Renal cortical epithelial cell (primary cell): ENCODE measurements around the gene FSD2. TPM values are rescaled to one million over a fixed set of nuclear protein-coding genes. Genes with fewer than 3 reads are reported as not detected.
"Not testable (repeated sequence)": the region's sequence is repeated elsewhere in the genome, so short reads cannot be mapped to it uniquely, and the experiment has no call there.

Experiments used
- DNase-seq: peaks from one replicate; pipeline ENCODE4 v3.0.0-alpha.2; 2011; ENCODE audit warnings: low read depth
- total RNA-seq: library from RNA; depleted of rRNA; stranded (reverse); fragments of >200 nt; gene quantifications from 2 replicates; pipeline ENCODE4 v1.2.3, GENCODE V29; 2014

The FSD2 gene
- total RNA-seq, 1 donor from 2014 or later: not detected

DNA sequence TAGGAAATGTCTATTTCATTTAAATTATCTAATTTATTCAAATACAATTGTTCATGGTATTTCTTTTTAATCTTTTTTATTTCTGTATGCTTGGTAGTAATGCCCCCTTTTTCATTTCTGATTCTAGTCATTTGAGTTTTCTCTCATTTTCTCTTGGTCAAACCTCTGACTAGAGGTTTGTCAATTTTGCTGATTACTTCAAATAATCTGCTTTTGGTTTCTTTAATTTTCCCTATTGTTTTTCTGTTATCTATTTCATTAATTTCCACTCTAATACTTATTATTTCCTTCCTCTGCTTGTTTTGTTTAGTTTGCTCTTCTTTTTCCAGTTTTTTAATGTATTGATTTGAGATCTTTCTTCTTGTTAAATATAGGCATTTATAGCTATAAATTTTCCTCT, 12.1 kb downstream of the FSD2 start:
- DNase-seq: no peak

- no peak for DNase-seq
Measured at GRCh38 chr15:82792068-82792467, 13.8 kb downstream of the FSD2 start.

DNA sequence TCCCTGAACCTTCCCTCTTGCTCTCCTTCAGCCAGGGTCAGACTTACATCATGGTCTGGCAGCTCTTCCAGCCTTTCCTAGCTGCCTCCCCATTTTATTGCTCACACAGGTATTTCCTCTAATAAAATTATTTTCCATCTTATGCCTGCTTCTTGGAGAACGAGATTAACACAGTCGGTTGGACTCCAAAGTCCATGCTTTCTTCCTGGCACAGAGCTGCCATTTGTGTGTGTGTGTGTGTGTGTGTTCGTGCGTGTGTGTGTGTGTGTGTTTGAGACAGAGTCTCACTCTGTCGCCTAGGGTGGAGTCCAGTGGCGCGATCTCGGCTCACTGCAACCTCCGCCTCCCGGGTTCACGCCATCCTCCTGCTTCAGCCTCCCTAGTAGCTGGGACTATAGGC, 15.5 kb downstream of the FSD2 start:
- no peak for DNase-seq

- no peak for DNase-seq
Measured at GRCh38 chr15:82789491-82789890, 16.4 kb downstream of the FSD2 start.

GRCh38 chr15:82788496-82788895, 17.4 kb downstream of the FSD2 start:
- DNase-seq: no peak

DNA sequence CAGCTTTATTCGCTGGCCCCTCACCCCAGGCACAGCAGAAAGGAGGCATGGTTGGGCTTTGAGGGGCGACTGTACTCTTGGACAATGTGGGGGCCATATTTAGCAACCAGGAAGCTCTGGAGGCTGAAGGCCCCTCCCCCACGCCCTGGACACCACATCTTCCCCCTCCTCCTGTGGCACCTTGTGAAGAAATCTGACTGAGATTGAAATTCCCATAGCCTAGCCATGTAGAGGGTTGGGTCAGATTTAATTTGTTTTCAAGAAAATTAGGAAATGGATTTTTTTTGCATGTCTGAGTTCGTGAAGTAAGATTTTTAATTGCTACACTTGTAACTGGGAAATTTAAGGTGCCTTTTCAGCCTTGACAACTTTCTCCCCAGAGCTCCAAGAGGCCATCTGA, 24.5 kb downstream of the FSD2 start:
- no peak for DNase-seq

DNA sequence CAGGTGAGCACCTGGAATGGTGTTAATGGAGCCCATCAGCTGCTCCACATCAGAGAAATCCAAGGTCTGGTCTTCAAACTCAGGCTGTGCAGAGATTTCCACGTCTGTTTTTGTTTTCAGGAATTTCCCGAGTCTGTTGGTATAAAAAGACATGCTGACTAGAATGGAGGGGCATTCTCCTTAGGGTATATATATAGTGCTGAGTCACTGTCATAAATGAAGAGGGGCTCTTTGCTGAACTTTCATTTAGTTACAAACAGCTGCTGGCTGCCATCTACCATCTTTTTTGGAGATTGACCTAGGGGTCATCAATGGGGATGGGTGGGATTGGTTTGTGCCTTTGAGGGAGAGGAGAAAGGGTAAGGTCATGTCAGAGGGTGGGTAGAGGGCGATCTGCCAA, 27.1 kb downstream of the FSD2 start:
- DNase-seq: no peak

- no peak for DNase-seq
Measured at GRCh38 chr15:82774496-82774895, 31.4 kb downstream of the FSD2 start.

DNA sequence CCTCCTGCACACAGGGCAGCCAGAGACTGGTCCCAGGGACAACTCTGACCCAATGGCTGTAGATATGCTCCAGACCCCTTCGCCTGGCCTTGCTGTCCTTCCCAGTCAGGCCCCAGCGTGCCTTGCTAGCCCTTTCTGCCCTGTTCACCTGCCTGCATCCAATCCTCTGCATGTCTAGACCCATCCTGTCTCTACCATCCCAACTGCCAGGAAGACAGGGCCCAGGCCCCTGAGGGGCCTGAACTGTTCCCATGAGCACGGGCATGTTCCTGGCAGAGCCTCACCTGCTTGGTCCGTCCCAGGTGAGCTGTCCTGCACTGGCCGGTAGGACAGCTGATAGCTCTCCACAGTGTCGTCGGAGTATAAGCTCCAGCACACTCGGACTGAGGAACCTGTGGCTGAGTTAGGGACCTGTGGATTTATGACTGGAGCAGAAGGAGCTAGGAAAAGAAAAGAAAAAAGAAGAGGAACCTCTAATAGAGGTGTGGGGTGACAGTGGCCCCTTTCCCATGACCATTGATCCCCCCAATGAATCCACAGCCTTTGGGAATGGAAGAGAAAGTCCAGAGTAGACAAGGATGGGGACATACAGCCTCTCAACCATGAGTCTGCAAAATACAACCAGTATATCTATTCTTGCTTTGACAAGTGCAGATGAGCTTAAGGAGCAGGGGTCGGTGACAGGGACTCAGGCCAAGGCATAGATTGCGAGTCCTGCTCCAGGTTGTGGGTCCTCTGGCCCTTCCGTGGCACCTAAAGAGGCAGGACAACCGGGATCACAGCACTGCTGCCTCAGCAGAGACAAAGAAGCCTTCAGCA, 33.9 kb downstream of the FSD2 start:
- no peak for DNase-seq

- peak; percentile 62 for DNase-seq
Measured at GRCh38 chr15:82768414-82769054, 37.3 kb downstream of the FSD2 start.

GRCh38 chr15:82767163-82767829, 38.6 kb downstream of the FSD2 start:
- DNase-seq: no peak

GRCh38 chr15:82766201-82766600, 39.7 kb downstream of the FSD2 start:
- DNase-seq: not testable (repeated sequence)

GRCh38 chr15:82764740-82765139, 41.1 kb downstream of the FSD2 start:
- no peak for DNase-seq

DNA sequence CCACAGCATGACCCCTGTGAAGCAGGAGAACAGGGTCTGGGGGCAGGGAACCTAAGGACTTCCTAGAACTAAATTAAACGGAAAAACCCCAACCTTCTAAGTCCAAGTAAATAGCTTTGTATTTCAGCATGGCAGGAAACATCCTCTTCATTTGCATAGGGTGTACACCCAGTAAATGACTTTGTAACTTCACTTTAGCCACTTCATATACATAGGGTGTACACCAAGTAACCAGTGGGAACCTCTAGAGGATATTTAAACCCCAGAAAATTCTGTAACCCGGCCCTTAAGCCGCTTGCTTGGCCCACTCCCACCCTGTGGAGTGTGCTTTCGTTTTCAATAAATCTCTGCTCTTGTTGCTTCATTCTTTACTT, 41.8 kb downstream of the FSD2 start:
- DNase-seq: no peak

DNA sequence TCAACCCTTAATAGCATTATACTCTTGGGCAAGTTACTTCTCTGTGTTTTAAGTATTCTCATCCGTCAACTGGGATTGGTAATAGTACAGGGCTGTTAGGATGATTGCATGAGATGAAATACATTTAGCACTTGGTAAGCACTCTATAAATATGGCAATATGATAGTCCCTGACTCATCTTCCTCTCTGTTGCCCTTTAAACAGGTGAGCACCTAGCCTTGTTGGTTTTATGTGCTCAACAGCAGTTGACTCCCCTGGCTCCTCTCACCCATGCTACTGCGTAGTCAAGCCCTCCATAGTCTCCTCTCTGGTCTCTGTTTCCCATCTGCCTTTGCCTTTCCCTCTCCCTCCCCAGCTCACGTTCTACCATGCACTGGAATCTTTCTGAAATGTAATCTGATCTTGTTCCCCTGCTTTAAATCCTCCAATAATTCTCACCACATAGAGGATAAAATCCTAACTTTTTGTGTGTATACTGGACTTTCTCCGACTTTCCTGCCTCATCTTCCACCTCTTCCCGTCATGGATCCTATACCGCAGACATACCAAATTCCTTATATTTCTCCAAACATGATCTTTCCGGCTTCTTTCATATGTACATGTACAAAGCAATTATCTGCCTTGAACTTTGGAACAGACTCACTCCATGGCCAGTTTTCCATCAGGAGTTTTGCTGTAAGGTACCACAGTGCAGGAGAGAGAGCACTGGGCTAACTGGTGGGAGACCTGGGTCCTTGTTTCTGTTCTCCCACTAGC, 42.3 kb downstream of the FSD2 start:
- no peak for DNase-seq

DNA sequence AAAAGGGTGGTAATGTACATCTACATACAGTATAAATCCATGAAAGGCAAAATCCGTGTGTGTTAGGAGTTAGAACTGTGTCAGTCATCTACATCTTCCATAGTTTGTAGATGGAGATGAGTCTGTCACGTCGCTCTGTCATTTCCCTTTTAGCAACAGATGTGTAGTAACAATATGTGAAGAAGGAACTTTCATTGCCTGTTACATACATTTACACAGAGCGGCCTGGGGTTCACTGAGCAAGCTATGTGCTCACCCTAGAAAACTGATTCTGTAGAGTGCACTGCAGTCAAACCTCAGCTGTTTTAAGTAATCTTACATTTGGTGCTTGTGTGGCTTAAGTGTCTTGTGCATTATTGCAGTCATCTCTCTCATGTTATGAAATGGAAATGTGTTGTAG, 54.6 kb downstream of the FSD2 start:
- no peak for DNase-seq

GRCh38 chr15:82750831-82751180, 55.1 kb downstream of the FSD2 start:
- peak; percentile 36 for DNase-seq

- DNase-seq: peak; percentile 94
Measured at GRCh38 chr15:82749951-82750830, 55.7 kb downstream of the FSD2 start.

DNA sequence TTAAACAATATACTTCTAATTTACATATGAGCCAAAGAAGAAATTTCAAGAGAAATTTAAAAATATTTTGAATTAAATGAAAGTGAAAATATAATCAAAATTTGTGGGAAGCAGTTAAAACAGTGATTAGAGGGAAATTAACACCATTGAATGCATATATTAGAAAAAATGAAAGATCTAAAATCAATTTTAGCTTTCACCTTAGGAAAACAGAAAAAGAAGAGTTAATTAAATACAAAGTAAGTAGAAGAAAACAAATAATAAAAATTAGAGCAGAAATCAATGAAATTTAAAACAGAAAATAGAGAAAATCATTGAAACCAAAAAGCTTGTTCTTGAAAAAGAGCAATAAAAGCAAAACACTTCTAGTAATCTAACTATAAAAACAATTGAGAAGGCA, 57.6 kb downstream of the FSD2 start:
- no peak for DNase-seq

- DNase-seq: no peak
Measured at GRCh38 chr15:82743810-82744209, 62.1 kb downstream of the FSD2 start.

DNA sequence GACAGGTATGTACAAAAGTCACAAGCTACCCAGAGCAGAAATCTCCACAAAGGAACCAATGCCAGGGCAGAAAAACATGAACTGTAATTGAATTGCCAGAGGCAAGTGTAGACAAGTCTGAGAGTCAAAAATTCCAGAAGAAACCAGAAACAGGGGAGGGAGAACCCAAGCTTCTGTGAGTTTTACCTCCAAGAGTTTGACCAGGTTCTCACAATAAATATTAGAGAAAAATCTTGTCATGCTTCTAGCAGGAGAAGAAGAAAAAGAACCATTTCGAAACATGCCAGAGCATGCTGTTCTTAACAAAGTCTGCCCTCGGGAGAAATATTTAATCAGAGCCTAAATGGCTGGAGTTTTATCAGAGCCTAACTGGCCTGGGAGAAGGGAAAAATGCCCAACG, 63.7 kb downstream of the FSD2 start:
- peak; percentile 59 for DNase-seq
